Pancreas (tissue), 10 donors: Measurements from ENCODE around the gene GRAMD1A. TPM values are rescaled to one million over a fixed set of nuclear protein-coding genes. Genes with fewer than 3 reads are reported as not detected.

Experiments used
- ATAC-seq, 4 donors: fragments of 200-7000 bp; cut with Tn5 transposase; one replicate each; pipeline versions ENCODE4 v1.8.0 to v1.9.1; 2020; ENCODE audit warnings: mild to moderate bottlenecking in 4 of 4, moderate library complexity in 4 of 4
- DNase-seq, 6 donors: peaks; one replicate each; pipeline ENCODE4 v3.0.0-alpha.2; 2020
- FAIRE-seq: peaks from 2 replicates; lab custom pipeline; 2012; peaks lifted over from hg19 to GRCh38; lab: Jason Lieb, UNC
- H3K27ac ChIP-seq, 4 donors: fragments of 200-600 bp; sonication (generic); 1 replicate in 3 of 4; 2 replicates in 1 of 4; pipeline versions ENCODE4 v1.5.0 to v1.8.0; 2020
- H3K27me3 ChIP-seq, 4 donors: fragments of 200-600 bp; one replicate each; pipeline ENCODE4 v1.8.0; 2021
- H3K36me3 ChIP-seq, 3 donors: fragments of 200-600 bp; sonication (generic) in 1 of 3; one replicate each; pipeline versions ENCODE4 v1.5.0 to v1.8.0; 2020 to 2021
- H3K4me1 ChIP-seq, 3 donors: fragments of 200-600 bp; one replicate each; pipeline ENCODE4 v1.8.0; 2021
- H3K4me3 ChIP-seq, 4 donors: fragments of 200-600 bp; sonication (generic) in 2 of 4; one replicate each; pipeline versions ENCODE4 v1.5.0 to v1.8.0; 2020 to 2021
- H3K9me3 ChIP-seq, 4 donors: fragments of 200-600 bp; one replicate each; pipeline ENCODE4 v1.8.0; 2021
- WGBS, 2 donors: extraction: QIAGEN DNeasy Blood & Tissue Kit; methylation state at CpG; one replicate each; pipeline ENCODE4 v1.1.7; 2013; 5-methylcytosine and 5-hydroxymethylcytosine counted together
- intact Hi-C, 3 donors: fragments of 100-400 bp; cut with DNase I; formaldehyde crosslinking; loops; one replicate each; pipeline versions ENCODE4 v1.11.1 to v1.14.2; 2022
- polyA plus RNA-seq, 2 donors: library from polyadenylated mRNA; stranded (reverse); fragments of 200-250 nt; gene quantifications; one replicate each; pipeline ENCODE4 v1.2.3, GENCODE V29; 2013
- total RNA-seq, 6 donors: library from RNA; stranded (reverse); fragmentation: NEBNext Ultra II Directional in 4 of 6; extraction: Animal tissue kit (Norgen Biotek cat#: 25700) in 4 of 6; gene quantifications; one replicate each; pipeline versions ENCODE4 v1.2.1 to v1.2.4, GENCODE V29; 2021 to 2023
- TF ChIP-seq, protein P1 (sequence below), 4 donors: fragments of 200-600 bp; sonication (generic) in 3 of 4; IDR thresholded peaks; one replicate each; pipeline versions ENCODE4 v1.5.0 to v1.8.0; 2021; ENCODE audit warnings: antibody characterized with exemption in 4 of 4
- donor health status: healthy with polysubstance abuse.
- donor health status: DM: no; HTN: no; CAD: no; lungs with moderate emphysema.
- donor health status: DM: no; HTN: no; CAD: no.
- donor health status: control.
- donor health status: control.
- donor health status: Bipolar disorder and iron deficiency.
- donor health status: DM: yes; HTN: yes; CAD: no.
- donor health status: DM: no; HTN: no; CAD: no.
- donor health status: DM: no; HTN: no; CAD: no.
- donor health status: DM: yes; HTN: yes; CAD: no.

Gene GRAMD1A
- total and polyA plus RNA-seq, 8 donors = 47.3 to 137 (median 87.4) TPM

DNA sequence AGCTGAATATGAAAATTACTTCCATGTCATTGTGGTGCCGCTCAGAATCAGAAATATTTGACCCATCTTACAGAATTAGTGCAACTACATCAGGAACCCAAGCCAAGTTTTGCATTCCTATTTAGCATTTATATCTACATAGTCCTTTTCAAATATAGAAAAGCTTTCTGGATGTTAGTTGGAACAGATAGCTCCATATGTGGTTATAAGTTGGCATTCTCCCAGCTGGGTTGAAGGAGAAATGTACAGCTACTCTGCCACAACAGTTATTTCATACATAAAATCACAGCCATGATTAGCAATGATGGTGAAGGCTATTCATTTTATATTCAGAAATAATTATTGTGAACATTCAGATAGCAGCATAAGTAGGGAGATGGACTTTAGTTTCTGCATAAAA lies 69.6 kb downstream of the GRAMD1A start:
- TF ChIP-seq, protein P1, sequence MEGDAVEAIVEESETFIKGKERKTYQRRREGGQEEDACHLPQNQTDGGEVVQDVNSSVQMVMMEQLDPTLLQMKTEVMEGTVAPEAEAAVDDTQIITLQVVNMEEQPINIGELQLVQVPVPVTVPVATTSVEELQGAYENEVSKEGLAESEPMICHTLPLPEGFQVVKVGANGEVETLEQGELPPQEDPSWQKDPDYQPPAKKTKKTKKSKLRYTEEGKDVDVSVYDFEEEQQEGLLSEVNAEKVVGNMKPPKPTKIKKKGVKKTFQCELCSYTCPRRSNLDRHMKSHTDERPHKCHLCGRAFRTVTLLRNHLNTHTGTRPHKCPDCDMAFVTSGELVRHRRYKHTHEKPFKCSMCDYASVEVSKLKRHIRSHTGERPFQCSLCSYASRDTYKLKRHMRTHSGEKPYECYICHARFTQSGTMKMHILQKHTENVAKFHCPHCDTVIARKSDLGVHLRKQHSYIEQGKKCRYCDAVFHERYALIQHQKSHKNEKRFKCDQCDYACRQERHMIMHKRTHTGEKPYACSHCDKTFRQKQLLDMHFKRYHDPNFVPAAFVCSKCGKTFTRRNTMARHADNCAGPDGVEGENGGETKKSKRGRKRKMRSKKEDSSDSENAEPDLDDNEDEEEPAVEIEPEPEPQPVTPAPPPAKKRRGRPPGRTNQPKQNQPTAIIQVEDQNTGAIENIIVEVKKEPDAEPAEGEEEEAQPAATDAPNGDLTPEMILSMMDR (IDR thresholded peaks at IDR 0.05) = no peak
- H3K36me3 ChIP-seq = no peaks in the 10 kb centered on the region
- no peaks in the 10 kb centered on the region for H3K4me1 ChIP-seq
- WGBS, 2 donors = 91 to 94% methylated on average over 1 of the region's 1 CpG
- H3K4me3 ChIP-seq = no peak overlapping the region
- no peaks in the 10 kb centered on the region for H3K9me3 ChIP-seq
- no peak for ATAC-seq
- intact Hi-C loops = loop anchor here in 2 of 3 donors (5.0 to 10.0 kb wide), 2 partner anchors 63 to 65 kb away; partner anchors contain the start of genes FXYD1 (in 1 of the 2) and LGI4 (in 1 of the 2)
- DNase-seq = no peak
- no peak overlapping the region for H3K27ac ChIP-seq
- H3K27me3 ChIP-seq = no peaks in the 10 kb centered on the region
- FAIRE-seq = no peak

DNA sequence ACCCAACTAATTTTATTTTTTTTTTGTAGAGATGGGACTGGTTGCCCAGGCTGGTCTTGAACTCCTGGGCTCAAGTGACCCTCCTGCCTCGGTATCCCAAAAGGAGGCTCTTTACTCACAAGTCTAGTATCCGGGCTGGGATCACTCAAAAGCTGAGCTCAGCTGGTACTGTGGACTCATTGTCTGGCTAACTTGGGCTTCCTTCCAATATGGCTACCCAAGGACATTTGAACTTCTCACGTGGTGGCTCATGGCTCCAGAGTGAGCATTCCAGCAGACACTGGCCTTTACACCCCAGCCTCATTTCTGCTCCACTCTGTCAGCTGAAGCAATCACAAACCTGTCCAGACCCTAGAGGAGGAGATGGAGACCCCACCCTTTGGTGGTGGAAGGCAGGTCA lies 70.3 kb downstream of the GRAMD1A start:
- DNase-seq = no peak
- no peak for FAIRE-seq
- Histone ChIP-seq H3K9me3 (no peaks in the 10 kb centered on the region), H3K27me3 (no peaks in the 10 kb centered on the region), H3K36me3 (no peaks in the 10 kb centered on the region), H3K27ac (no peak overlapping the region), H3K4me3 (no peak overlapping the region), H3K4me1 (no peaks in the 10 kb centered on the region)
- intact Hi-C loops = no loop called here
- WGBS, 2 donors = 79 to 86% methylated on average over 3 of the region's 3 CpGs
- ATAC-seq = no peak
- TF ChIP-seq, protein P1 (IDR thresholded peaks at IDR 0.05) = no peak

DNA sequence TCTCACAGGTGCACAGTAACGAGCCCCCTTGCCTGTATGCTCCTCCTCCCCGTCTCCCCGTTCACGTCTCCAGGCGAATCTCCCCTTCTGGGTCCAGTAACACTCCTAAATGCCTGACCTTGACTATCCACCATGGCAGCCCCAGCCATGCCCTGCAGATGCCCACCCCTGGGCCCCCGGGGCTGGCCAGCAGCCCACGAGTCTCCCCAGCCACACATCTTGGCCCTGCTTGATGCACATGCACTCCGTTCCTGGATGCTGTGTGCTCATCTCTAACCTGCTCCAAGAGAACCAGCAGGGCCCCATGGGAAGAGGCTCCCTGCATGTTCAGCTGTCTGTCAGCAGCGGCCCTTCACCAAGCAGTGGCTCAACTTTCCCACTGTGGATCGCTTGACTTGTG lies 73.4 kb downstream of the GRAMD1A start:
- FAIRE-seq (no peak), ATAC-seq (no peak), DNase-seq (no peak)
- no peak overlapping the region for H3K27ac ChIP-seq
- WGBS, 2 donors = 68 to 80% methylated on average over 10 of the region's 10 CpGs
- no peaks in the 10 kb centered on the region for H3K4me1 ChIP-seq
- no peaks in the 10 kb centered on the region for H3K9me3 ChIP-seq
- no peak overlapping the region for H3K4me3 ChIP-seq
- TF ChIP-seq, protein P1 (IDR thresholded peaks at IDR 0.05) = no peak
- no peaks in the 10 kb centered on the region for H3K27me3 ChIP-seq
- H3K36me3 ChIP-seq = no peaks in the 10 kb centered on the region
- intact Hi-C loops = no loop called here

DNA sequence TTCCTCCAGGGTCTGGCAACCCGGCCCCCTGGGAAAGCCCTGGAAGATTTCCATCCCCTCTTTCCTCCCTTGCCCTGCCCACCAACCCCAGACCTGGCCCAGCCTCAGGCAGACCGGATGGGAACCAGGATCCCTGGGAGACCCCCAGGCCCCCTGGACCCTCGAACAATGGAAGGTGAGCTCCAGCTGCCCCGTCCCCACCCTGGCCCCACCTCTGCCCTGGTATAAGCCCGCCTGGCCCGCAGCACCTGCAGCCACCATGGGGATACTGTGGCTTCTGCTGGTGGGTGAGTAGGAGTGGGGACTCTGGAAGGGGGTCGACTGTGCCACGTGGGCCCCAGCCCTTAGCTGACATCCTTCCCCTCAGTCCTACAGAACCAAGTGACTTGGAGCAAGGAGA lies 73.8 kb downstream of the GRAMD1A start:
- H3K27ac ChIP-seq = no peak overlapping the region
- no peaks in the 10 kb centered on the region for H3K36me3 ChIP-seq
- H3K4me1 ChIP-seq = no peaks in the 10 kb centered on the region
- no peak overlapping the region for H3K4me3 ChIP-seq
- intact Hi-C loops = no loop called here
- no peak for FAIRE-seq
- peak in 1 of 6 donors; percentile 65 for DNase-seq
- no peak for ATAC-seq
- H3K9me3 ChIP-seq = no peaks in the 10 kb centered on the region
- whole genome bisulfite sequencing, 2 donors = 70 to 79% methylated on average over 8 of the region's 8 CpGs
- TF ChIP-seq, protein P1 (IDR thresholded peaks at IDR 0.05) = no peak
- no peaks in the 10 kb centered on the region for H3K27me3 ChIP-seq

DNA sequence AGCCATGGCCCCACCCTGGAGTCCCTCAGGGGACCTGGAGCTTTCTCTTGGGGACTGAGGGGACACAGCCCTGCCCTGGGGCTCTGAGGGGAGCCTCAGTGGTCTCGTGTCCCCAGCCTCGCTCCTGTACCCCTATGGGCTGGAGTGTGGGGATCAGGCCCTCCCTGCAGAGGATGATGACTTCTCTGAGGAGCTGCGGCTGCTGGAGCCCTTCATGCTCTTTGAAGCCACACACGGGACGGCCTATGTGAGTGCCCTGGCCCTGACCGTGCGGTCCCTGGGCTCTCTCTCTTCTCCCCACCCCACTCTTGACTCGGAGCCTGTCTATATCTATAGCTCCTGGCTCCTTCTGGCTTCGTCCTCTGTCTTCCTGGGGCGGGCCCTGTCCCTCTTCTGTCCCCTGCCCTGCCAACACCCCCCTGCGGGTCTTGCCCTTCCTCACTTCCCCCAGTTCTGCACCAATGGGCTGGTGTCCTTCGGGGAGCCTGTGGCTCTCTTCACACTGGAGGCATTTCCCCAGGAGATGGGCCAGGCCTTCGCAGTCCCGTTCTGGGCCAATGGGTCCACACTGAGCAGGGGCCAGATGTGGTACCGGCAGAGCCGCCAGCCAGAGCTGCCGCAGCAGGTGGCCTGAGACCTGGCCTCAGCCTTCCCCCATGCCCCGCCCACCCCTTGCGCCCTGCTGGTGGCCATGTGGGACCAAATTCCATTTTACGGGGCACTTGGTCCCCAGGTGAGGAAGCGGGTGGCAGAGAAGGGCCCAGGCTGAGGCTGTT lies 74.5 kb downstream of the GRAMD1A start:
- no peaks in the 10 kb centered on the region for H3K9me3 ChIP-seq
- FAIRE-seq = no peak
- TF ChIP-seq, protein P1 (IDR thresholded peaks at IDR 0.05) = no peak
- intact Hi-C loops = no loop called here
- ATAC-seq = no peak
- 84 to 87% methylated on average over 21 of the region's 21 CpGs for WGBS, 2 donors
- H3K36me3 ChIP-seq = no peaks in the 10 kb centered on the region
- no peak overlapping the region for H3K4me3 ChIP-seq
- H3K4me1 ChIP-seq = no peaks in the 10 kb centered on the region
- no peak for DNase-seq
- no peak overlapping the region for H3K27ac ChIP-seq
- no peaks in the 10 kb centered on the region for H3K27me3 ChIP-seq
